HL-60 (cell line): ENCODE results near the gene GFER.
"Not testable (repeated sequence)": the region's sequence is repeated elsewhere in the genome, so short reads cannot be mapped to it uniquely, and the experiment has no call there.

Source experiments
- DNase-seq, 2 experiments: peaks; one replicate each; pipeline ENCODE4 v3.0.0-alpha.2; 2010 to 2020; ENCODE audit warnings: low read depth in 1 of 2, low spot score in 1 of 2
- H3K27ac ChIP-seq: fragments of 250-450 bp; sonication (Bioruptor Pico); replicated peaks from 2 replicates; pipeline ENCODE4 v1.5.1; 2020; ENCODE audit warnings: mild to moderate bottlenecking, moderate library complexity
- H3K27me3 ChIP-seq: fragments of 250-450 bp; sonication (Bioruptor Pico); 2 replicates; pipeline ENCODE4 v1.5.1; 2021; ENCODE audit warnings: mild to moderate bottlenecking, moderate library complexity; ENCODE audit not compliant: insufficient read depth, poor library complexity, severe bottlenecking
- H3K4me3 ChIP-seq: replicated peaks from 2 replicates; pipeline ENCODE4 v1.5.1; 2011; ENCODE audit warnings: mild to moderate bottlenecking, control low read depth, low read length; ENCODE audit not compliant: insufficient read depth
- CTCF ChIP-seq: IDR thresholded peaks from one replicate; pipeline ENCODE4 v1.5.1; 2011; ENCODE audit warnings: low read length, control low read depth, inconsistent platforms; ENCODE audit not compliant: insufficient read depth
- GABPA ChIP-seq: IDR thresholded peaks from 2 replicates; pipeline ENCODE4 v1.6.1; 2012; ENCODE audit warnings: low read depth
- POLR2AphosphoS5 ChIP-seq: IDR thresholded peaks from 2 replicates; pipeline ENCODE4 v1.6.1; 2012; ENCODE audit warnings: low read depth
- SPI1 ChIP-seq: IDR thresholded peaks from 2 replicates; pipeline ENCODE4 v1.6.1; 2012; ENCODE audit warnings: low read depth, mild to moderate bottlenecking, borderline replicate concordance
- TF ChIP-seq, protein P1 (sequence below): IDR thresholded peaks from 2 replicates; pipeline ENCODE4 v1.6.1; 2012; ENCODE audit warnings: low read depth; ENCODE audit not compliant: insufficient replicate concordance

Gene GFER

DNA sequence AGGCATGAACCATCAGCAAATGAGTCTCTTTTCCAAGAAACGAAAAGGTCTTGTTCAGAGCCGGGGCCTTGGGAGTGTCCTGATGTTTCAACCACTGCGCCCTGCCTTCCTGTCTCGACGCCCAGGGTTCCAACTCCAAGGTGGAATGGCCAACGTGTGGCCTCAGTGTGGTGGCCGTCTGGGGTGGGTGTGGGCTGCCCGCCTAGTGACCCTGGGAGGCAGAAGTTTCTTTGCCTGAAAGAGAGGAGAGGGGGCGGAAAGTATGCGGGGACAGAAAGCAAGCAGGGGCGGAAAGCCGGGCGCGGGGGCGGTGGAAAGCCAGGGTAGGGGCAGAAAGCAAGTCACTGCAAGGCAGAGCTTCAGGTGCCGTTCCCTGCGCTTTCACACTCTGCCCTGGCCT is 45.1 kb upstream of the GFER start:
- Histone ChIP-seq H3K4me3 (no peak overlapping the region; the same call in 1 of the 2 replicates), H3K27me3 (no peaks in the 10 kb centered on the region), H3K27ac (peak overlapping the region; percentile 85)
- TF ChIP-seq GABPA (no peak), CTCF (no peak), POLR2AphosphoS5 (no peak), SPI1 (no peak)
- TF ChIP-seq, protein P1, sequence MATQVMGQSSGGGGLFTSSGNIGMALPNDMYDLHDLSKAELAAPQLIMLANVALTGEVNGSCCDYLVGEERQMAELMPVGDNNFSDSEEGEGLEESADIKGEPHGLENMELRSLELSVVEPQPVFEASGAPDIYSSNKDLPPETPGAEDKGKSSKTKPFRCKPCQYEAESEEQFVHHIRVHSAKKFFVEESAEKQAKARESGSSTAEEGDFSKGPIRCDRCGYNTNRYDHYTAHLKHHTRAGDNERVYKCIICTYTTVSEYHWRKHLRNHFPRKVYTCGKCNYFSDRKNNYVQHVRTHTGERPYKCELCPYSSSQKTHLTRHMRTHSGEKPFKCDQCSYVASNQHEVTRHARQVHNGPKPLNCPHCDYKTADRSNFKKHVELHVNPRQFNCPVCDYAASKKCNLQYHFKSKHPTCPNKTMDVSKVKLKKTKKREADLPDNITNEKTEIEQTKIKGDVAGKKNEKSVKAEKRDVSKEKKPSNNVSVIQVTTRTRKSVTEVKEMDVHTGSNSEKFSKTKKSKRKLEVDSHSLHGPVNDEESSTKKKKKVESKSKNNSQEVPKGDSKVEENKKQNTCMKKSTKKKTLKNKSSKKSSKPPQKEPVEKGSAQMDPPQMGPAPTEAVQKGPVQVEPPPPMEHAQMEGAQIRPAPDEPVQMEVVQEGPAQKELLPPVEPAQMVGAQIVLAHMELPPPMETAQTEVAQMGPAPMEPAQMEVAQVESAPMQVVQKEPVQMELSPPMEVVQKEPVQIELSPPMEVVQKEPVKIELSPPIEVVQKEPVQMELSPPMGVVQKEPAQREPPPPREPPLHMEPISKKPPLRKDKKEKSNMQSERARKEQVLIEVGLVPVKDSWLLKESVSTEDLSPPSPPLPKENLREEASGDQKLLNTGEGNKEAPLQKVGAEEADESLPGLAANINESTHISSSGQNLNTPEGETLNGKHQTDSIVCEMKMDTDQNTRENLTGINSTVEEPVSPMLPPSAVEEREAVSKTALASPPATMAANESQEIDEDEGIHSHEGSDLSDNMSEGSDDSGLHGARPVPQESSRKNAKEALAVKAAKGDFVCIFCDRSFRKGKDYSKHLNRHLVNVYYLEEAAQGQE, result no peak
- peak in 1 of 2 experiments; percentile 29 for DNase-seq

DNA sequence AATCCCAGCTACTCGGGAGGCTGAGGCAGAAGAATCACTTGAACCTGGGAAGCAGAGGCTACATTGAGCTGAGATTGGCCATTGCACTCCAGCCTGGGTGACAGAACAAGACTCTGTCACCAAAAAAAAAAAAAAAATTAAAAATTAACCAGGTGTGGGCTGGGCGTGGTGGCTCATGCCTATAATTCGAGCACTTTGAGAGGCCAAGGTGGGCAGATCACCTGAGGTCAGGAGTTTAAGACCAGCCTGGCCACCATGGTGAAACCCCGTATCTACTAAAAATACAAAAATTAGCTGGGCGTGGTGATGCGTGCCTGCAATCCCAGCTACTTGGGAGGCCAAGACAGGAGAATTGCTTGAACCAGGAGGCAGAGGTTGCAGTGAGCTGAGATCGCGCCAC is 44.2 kb upstream of the GFER start:
- H3K4me3 ChIP-seq, DNase-seq, H3K27me3 ChIP-seq: not testable (repeated sequence)
- H3K27ac ChIP-seq, result peak overlapping the region; percentile 85

GRCh38 chr16:1940273-1941161 is 43.5 kb upstream of the GFER start:
- H3K4me3 ChIP-seq, result peak overlapping the region; percentile 98
- peak; percentile 75 for TF ChIP-seq POLR2AphosphoS5
- TF ChIP-seq, protein P1, result no peak

DNA sequence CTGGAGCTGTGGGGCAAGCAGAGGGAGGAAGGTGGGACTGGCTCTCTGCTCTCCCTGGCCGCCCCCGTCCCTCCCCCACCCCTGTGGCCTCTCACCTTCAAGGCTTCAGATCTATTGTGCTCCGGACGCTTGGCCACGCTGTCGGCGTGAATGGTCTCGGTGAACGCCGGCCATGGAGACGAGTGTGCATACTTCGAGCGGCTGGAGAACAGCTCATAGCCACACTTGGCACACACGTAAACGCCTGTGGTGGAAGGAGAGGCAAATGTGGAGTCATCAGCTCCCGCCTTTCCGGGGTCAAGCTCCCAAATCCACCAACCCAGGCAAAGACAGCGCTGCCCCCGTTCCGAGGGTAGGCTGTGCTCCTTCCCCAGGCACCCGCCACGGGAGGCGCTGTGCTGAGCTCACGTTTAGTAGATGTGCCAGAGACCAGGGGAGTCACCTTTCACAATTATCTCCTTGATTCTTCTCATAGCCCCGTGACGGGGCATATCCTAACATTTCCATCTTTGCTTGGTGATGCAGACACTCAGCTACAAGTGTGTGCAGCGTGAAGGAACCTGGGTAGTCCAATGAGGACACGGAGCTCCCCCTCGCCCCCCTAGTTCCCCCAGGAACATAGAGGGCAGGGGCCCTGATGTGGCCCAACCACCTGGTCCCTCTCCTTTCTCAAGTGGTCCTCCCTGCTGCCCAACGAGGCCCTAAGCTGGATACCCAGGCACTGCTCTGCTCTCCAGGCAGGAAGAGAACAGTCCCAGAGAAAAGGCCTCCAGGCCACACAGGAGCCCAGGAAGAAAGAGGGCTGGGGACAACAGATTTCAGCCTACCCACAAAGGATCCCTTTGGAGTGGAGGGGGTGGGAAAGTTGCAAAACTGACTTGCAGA is 42.6 kb upstream of the GFER start:
- DNase-seq, result peak; percentile 68 to 84
- peak overlapping the region; percentile 85 for H3K27ac ChIP-seq
- TF ChIP-seq, protein P1, result no peak
- TF ChIP-seq GABPA, result no peak; the same call in 1 of the 2 replicates
- no peak; the same call in 1 of the 2 replicates for TF ChIP-seq POLR2AphosphoS5
- TF ChIP-seq SPI1, result no peak
- peak; percentile 74 for TF ChIP-seq CTCF
- no peaks in the 10 kb centered on the region for H3K27me3 ChIP-seq
- H3K4me3 ChIP-seq, result peak overlapping the region; percentile 98

More at GRCh38 chr16:1940273-1941161, 43.5 kb upstream of the GFER start:
- peak in 1 of 2 experiments; percentile 93 for DNase-seq
- peak overlapping the region; percentile 85 for H3K27ac ChIP-seq
- no peaks in the 10 kb centered on the region for H3K27me3 ChIP-seq
